PFSK-1 (cell line): Measurements from ENCODE around the gene ODC1.

Experiments
- FOXP2 ChIP-seq: optimal IDR thresholded peaks from 2 replicates; pipeline ENCODE3; 2011; ENCODE audit warnings: borderline replicate concordance, control low read depth, inconsistent platforms; ENCODE audit not compliant: insufficient read depth; ENCODE audit errors: extremely low read length, extremely low read depth
- POLR2AphosphoS5 ChIP-seq: IDR thresholded peaks from 2 replicates; pipeline ENCODE4 v1.6.1; 2012; ENCODE audit warnings: low read depth, mild to moderate bottlenecking, control low read depth, low read length, moderate library complexity
- REST ChIP-seq, 2 experiments: IDR thresholded peaks; 2 replicates each; pipeline versions ENCODE4 v1.6.1 to v1.8.0; 2011 to 2012; ENCODE audit warnings: low read depth in 2 of 2, low read length in 2 of 2, control low read depth in 1 of 2, inconsistent platforms in 1 of 2, mild to moderate bottlenecking in 1 of 2, moderate library complexity in 1 of 2; ENCODE audit not compliant: insufficient read depth in 1 of 2
- SIN3A ChIP-seq: IDR thresholded peaks from 2 replicates; pipeline ENCODE4 v1.6.1; 2012; ENCODE audit warnings: mild to moderate bottlenecking, low read length, moderate library complexity, borderline replicate concordance; ENCODE audit not compliant: insufficient read depth
- TAF1 ChIP-seq: IDR thresholded peaks from 2 replicates; pipeline ENCODE4 v1.6.1; 2012; ENCODE audit warnings: low read length, control low read depth, borderline replicate concordance; ENCODE audit not compliant: insufficient read depth

GRCh38 chr2:10398496-10398895, 49.6 kb downstream of the ODC1 start:
- TF ChIP-seq REST (IDR thresholded peaks at IDR 0.05; ENCODE audit: insufficient read depth in 1 of 2, low read depth in 2 of 2, low read length in 2 of 2) (no peak), POLR2AphosphoS5 (no peak), SIN3A (no peak), FOXP2 (no peak), TAF1 (no peak)
